Body of pancreas (tissue), 4 donors: ENCODE measurements around the gene TRNP1.

Source experiments
- POLR2A ChIP-seq, 3 donors: fragments of 450-650 bp; IDR thresholded peaks; one replicate each; pipeline ENCODE4 v1.6.1; 2016; ENCODE audit warnings: antibody characterized with exemption in 3 of 3, mild to moderate bottlenecking in 2 of 3
- TF ChIP-seq, protein P1 (sequence below), 7 experiments: fragments of 450-650 bp in 4 of 7; fragments of 200-600 bp in 3 of 7; sonication (generic) in 3 of 7; IDR thresholded peaks; one replicate each; pipeline ENCODE4 v1.5.1; 2016 to 2019; ENCODE audit warnings: antibody characterized with exemption in 7 of 7

DNA sequence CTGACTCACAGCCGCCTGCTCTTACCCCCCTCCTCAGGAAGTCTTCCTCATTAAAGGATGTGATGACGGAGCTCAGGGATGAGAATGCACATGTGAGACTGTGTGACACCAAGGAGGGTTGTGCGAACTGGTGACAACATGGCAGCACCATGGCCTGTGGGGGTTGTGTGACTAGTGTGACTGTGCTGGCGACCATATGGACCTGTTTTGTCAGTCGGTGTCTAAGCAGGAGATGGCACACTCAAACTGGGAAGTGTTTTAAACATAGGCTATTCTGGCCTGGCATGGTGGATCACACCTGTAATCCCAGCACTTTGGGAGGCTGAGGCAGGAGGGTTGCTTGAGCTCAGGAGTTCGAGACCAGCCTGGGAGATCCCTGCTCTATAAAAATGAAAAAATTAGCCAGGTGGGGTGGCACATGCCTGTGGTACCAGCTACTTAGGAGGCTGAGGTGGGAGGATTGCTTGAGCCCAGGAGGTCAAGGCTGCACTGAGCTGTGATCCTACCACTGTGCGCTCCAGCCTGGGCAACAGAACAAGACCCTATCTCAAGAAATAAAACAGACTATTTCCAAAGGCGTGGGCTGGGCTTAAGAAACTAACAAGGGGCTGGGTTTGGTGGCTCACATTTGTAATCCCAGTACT is 7.4 kb downstream of the TRNP1 start:
- TF ChIP-seq POLR2A (IDR thresholded peaks at IDR 0.05) = no peak
- TF ChIP-seq, protein P1, sequence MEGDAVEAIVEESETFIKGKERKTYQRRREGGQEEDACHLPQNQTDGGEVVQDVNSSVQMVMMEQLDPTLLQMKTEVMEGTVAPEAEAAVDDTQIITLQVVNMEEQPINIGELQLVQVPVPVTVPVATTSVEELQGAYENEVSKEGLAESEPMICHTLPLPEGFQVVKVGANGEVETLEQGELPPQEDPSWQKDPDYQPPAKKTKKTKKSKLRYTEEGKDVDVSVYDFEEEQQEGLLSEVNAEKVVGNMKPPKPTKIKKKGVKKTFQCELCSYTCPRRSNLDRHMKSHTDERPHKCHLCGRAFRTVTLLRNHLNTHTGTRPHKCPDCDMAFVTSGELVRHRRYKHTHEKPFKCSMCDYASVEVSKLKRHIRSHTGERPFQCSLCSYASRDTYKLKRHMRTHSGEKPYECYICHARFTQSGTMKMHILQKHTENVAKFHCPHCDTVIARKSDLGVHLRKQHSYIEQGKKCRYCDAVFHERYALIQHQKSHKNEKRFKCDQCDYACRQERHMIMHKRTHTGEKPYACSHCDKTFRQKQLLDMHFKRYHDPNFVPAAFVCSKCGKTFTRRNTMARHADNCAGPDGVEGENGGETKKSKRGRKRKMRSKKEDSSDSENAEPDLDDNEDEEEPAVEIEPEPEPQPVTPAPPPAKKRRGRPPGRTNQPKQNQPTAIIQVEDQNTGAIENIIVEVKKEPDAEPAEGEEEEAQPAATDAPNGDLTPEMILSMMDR (IDR thresholded peaks at IDR 0.05) = no peak
